Heart right ventricle (tissue), 16 donors: ENCODE measurements around the gene VPS8. TPM values are rescaled to one million over a fixed set of nuclear protein-coding genes. Genes with fewer than 3 reads are reported as not detected.
A peak's percentile ranks its signal among the peaks of the same experiment; 100 is the strongest.

Experiments
- ATAC-seq, 8 donors: fragments of 200-7000 bp; cut with Tn5 transposase; one replicate each; pipeline ENCODE4 v1.9.1; 2020; ENCODE audit warnings: mild to moderate bottlenecking in 8 of 8, moderate library complexity in 8 of 8, moderate number of reproducible peaks in 1 of 8
- DNase-seq, 2 donors: peaks; one replicate each; pipeline ENCODE4 v3.0.0-alpha.2; 2020
- H3K27ac ChIP-seq, 10 donors: fragments of 200-600 bp; sonication (generic) in 2 of 10; one replicate each; pipeline versions ENCODE4 v1.5.0 to v1.8.0; 2020 to 2022; ENCODE audit warnings: mild to moderate bottlenecking in 3 of 10
- H3K27me3 ChIP-seq, 7 donors: fragments of 200-600 bp; one replicate each; pipeline ENCODE4 v1.8.0; 2021 to 2022; ENCODE audit warnings: mild to moderate bottlenecking in 2 of 7
- H3K36me3 ChIP-seq, 9 donors: fragments of 200-600 bp; sonication (generic) in 1 of 9; one replicate each; pipeline versions ENCODE4 v1.5.0 to v1.8.0; 2020 to 2022; ENCODE audit warnings: mild to moderate bottlenecking in 2 of 9
- H3K4me1 ChIP-seq, 9 donors: fragments of 200-600 bp; sonication (generic) in 1 of 9; one replicate each; pipeline versions ENCODE4 v1.5.0 to v1.8.0; 2020 to 2022; ENCODE audit warnings: mild to moderate bottlenecking in 4 of 9
- H3K4me3 ChIP-seq, 10 donors: fragments of 200-600 bp; sonication (generic) in 2 of 10; one replicate each; pipeline versions ENCODE4 v1.5.0 to v1.8.0; 2020 to 2022; ENCODE audit warnings: mild to moderate bottlenecking in 7 of 10, moderate library complexity in 2 of 10
- H3K9me3 ChIP-seq, 11 donors: fragments of 200-600 bp in 10 of 11; sonication (generic) in 2 of 11; one replicate each; pipeline versions ENCODE4 v1.5.0 to v1.8.0; 2013 to 2022; ENCODE audit warnings: mild to moderate bottlenecking in 2 of 11, control low read depth in 1 of 11, moderate library complexity in 1 of 11
- WGBS, 2 donors: extraction: QIAGEN DNeasy Blood & Tissue Kit; methylation state at CpG; one replicate each; pipeline ENCODE4 v1.1.7; 2013; ENCODE audit warnings: inconsistent platforms in 1 of 2; 5-methylcytosine and 5-hydroxymethylcytosine counted together
- intact Hi-C, 10 donors: fragments of 100-400 bp; cut with DNase I; formaldehyde crosslinking; loops; one replicate each; pipeline versions ENCODE4 v1.11.1 to v1.14.2; 2022
- polyA plus RNA-seq, 2 donors: library from polyadenylated mRNA; stranded (reverse); fragments of 200-250 nt; gene quantifications; one replicate each; pipeline ENCODE4 v1.2.3, GENCODE V29; 2013
- total RNA-seq, 10 donors: library from RNA; stranded (reverse); fragmentation: NEBNext Ultra II Directional in 3 of 10; extraction: Animal tissue kit (Norgen Biotek cat#: 25700) in 3 of 10; gene quantifications; one replicate each; pipeline versions ENCODE4 v1.2.1 to v1.2.4, GENCODE V29; 2021 to 2023
- TF ChIP-seq, protein P1 (sequence below), 9 donors: fragments of 200-600 bp; sonication (generic) in 2 of 9; IDR thresholded peaks; one replicate each; pipeline versions ENCODE4 v1.5.0 to v1.8.0; 2021 to 2022; ENCODE audit warnings: antibody characterized with exemption in 9 of 9, mild to moderate bottlenecking in 5 of 9, moderate library complexity in 1 of 9
- donor health status: Arrhythmogenic right ventricular cardiomyopathy.
- donor health status: ischemic (EF 13 %, LVEDD 7.1; RV severe dilation, severe dysfunction).
- donor health status: healthy with polysubstance abuse.
- donor health status: DM: no; HTN: yes; CAD: no.
- donor health status: DM: no; HTN: no; CAD: no.
- donor health status: ischemic (EF 25% LVEDD 6.9; RV normal size, moderate dysfunction).
- donor health status: ischemic (EF 25% LVEDD 5.7; RV mildly dilated, moderate dysfunction).
- donor health status: healthy.
- donor health status: DM: yes; HTN: yes; CAD: no.
- donor health status: Ischemic cardiomyopathy.
- donor health status: ischemic (EF 35%, LVEDD 5.7; RV mildly dilated, moderate dysfunction).
- donor health status: nonischemic (EF 11% LVEDD 7.7; RV severe dilation, severe dysfunction).
- donor health status: DM: yes; HTN: yes; CAD: no.
- donor health status: PGD.
- donor health status: ischemic (EF 29% LVEDD 5.4; RV normal size, mild dysfunction).
- donor health status: nonischemic (EF 23%, LVEDD 6.1; RV moderate dilation, normal function).

The VPS8 gene
- total and polyA plus RNA-seq, 12 donors = 11.1 to 123 (median 80.6) TPM

GRCh38 chr3:185084901-185085300 lies 272.9 kb downstream of the VPS8 start:
- Histone ChIP-seq H3K27ac (no peak overlapping the region), H3K27me3 (no peaks in the 10 kb centered on the region), H3K36me3 (peaks cover 0 to 32% (median 0%) of the 10 kb centered on the region in 9 donors), H3K4me1 (peaks cover 0 to 9% (median 0%) of the 10 kb centered on the region in 9 donors), H3K4me3 (no peak overlapping the region), H3K9me3 (no peaks in the 10 kb centered on the region)
- ATAC-seq = no peak
- TF ChIP-seq, protein P1, sequence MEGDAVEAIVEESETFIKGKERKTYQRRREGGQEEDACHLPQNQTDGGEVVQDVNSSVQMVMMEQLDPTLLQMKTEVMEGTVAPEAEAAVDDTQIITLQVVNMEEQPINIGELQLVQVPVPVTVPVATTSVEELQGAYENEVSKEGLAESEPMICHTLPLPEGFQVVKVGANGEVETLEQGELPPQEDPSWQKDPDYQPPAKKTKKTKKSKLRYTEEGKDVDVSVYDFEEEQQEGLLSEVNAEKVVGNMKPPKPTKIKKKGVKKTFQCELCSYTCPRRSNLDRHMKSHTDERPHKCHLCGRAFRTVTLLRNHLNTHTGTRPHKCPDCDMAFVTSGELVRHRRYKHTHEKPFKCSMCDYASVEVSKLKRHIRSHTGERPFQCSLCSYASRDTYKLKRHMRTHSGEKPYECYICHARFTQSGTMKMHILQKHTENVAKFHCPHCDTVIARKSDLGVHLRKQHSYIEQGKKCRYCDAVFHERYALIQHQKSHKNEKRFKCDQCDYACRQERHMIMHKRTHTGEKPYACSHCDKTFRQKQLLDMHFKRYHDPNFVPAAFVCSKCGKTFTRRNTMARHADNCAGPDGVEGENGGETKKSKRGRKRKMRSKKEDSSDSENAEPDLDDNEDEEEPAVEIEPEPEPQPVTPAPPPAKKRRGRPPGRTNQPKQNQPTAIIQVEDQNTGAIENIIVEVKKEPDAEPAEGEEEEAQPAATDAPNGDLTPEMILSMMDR (IDR thresholded peaks at IDR 0.05) = peak in 2 of 9 donors; percentile 7 to 24
- intact Hi-C loops = no loop called here
- WGBS, 2 donors = 68 to 77% methylated on average over 5 of the region's 5 CpGs
- DNase-seq = no peak

DNA sequence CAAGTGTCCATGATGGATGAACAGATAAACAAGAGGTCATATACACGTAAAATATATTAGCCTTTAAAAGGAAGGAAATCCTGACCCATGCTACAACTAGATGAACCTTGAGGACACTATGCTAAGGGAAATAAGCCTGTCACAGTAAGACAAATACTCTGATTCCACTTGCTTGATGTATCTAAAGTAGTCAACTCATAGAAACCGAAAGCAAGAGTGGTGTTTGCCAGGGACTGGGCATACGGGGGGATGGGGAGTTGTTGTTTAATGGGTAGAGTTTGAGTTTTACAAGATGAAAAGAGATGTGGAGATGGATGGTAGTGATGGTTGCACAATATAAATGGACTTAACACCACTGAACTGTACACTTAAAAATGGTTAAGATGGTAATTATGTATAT lies 275.5 kb downstream of the VPS8 start:
- Histone ChIP-seq H3K9me3 (no peaks in the 10 kb centered on the region), H3K36me3 (peaks cover 0 to 10% (median 0%) of the 10 kb centered on the region in 9 donors), H3K4me3 (no peak overlapping the region), H3K4me1 (peaks cover 0 to 5% (median 0%) of the 10 kb centered on the region in 9 donors), H3K27me3 (no peaks in the 10 kb centered on the region), H3K27ac (no peak overlapping the region)
- TF ChIP-seq, protein P1 (IDR thresholded peaks at IDR 0.05) = no peak
- 76 to 81% methylated on average over 3 of the region's 3 CpGs for WGBS, 2 donors
- DNase-seq = no peak
- no peak for ATAC-seq
- intact Hi-C loops = no loop called here

DNA sequence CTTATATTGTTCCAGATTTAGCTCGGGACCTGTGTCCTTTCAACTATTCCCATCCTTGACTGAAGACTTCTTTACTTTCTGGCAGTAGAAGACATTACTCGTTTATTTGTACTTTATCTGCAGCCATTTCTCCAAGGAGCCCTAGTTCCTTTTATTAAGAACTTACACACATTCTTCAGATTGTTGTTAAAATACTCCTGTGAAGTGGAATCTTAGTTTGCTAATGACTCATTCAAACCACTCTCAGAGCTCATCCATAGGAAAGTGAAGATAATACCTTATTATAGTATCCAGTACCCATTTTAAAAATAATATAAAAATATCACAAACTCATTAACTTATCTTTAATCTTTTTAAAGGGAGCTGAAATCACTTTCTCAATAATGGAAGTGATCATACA lies 277.4 kb downstream of the VPS8 start:
- 66 to 69% methylated on average over 2 of the region's 2 CpGs for WGBS, 2 donors
- DNase-seq (no peak), ATAC-seq (no peak)
- no peaks in the 10 kb centered on the region for H3K36me3 ChIP-seq
- no peaks in the 10 kb centered on the region for H3K9me3 ChIP-seq
- no peak overlapping the region for H3K4me3 ChIP-seq
- peaks cover 0 to 8% (median 0%) of the 10 kb centered on the region in 9 donors for H3K4me1 ChIP-seq
- intact Hi-C loops = no loop called here
- TF ChIP-seq, protein P1 (IDR thresholded peaks at IDR 0.05) = no peak
- no peak overlapping the region for H3K27ac ChIP-seq
- H3K27me3 ChIP-seq = no peaks in the 10 kb centered on the region

DNA sequence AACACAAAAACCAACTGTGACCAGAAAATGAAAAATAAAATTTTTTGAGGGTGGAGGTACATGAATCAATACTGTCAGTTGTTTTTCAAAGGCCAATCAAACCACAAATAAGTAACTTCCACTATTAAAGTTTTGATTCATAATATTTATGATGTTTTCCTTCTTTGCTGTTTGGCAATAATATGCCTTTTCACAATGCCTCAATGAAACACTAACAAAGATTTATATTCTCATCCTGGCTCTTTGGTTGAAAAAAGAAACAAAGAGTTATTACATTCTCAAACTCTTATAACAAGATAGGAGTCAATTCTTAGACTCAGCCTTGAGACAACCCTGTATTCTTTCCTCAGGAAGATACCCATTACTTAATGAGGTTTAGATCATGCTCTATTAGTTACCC lies 277.8 kb downstream of the VPS8 start:
- no peak overlapping the region for H3K4me3 ChIP-seq
- H3K4me1 ChIP-seq = peaks cover 0 to 11% (median 0%) of the 10 kb centered on the region in 9 donors
- H3K36me3 ChIP-seq = no peaks in the 10 kb centered on the region
- TF ChIP-seq, protein P1 (IDR thresholded peaks at IDR 0.05) = no peak
- H3K9me3 ChIP-seq = no peaks in the 10 kb centered on the region
- DNase-seq (no peak), ATAC-seq (no peak)
- intact Hi-C loops = no loop called here
- no peaks in the 10 kb centered on the region for H3K27me3 ChIP-seq
- no peak overlapping the region for H3K27ac ChIP-seq
